ENCODE measurements around the gene PLA2G4C. TPM values are rescaled to one million over a fixed set of nuclear protein-coding genes. Genes with fewer than 3 reads are reported as not detected.

PLA2G4C gene
- total and polyA plus RNA-seq, 9 donors: 2.9 to 32.0 (median 4.9) TPM

DNA sequence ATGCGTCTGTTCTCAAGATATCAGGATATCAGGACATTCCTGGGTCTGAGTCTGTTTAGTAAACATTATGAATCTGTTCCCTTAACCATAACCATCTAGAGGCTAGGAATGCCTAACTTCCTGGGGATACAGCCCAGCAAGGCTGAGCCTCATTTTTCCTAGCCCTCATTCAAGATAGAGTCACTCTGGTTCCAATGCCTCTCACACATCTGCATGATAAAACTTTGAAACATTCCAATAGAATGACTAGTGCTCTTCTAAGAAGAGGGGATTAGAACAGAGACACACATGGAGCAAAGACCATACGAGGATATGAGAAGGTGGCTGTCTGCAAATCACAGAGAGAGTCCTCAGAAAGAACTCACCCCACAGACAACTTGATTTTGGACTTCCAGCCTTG is 46.1 kb downstream of the PLA2G4C start:
- WGBS, 3 donors: 22 to 47% (median 26%) methylated on average over 2 of the region's 2 CpGs
- H3K36me3 ChIP-seq: no peaks in the 10 kb centered on the region

DNA sequence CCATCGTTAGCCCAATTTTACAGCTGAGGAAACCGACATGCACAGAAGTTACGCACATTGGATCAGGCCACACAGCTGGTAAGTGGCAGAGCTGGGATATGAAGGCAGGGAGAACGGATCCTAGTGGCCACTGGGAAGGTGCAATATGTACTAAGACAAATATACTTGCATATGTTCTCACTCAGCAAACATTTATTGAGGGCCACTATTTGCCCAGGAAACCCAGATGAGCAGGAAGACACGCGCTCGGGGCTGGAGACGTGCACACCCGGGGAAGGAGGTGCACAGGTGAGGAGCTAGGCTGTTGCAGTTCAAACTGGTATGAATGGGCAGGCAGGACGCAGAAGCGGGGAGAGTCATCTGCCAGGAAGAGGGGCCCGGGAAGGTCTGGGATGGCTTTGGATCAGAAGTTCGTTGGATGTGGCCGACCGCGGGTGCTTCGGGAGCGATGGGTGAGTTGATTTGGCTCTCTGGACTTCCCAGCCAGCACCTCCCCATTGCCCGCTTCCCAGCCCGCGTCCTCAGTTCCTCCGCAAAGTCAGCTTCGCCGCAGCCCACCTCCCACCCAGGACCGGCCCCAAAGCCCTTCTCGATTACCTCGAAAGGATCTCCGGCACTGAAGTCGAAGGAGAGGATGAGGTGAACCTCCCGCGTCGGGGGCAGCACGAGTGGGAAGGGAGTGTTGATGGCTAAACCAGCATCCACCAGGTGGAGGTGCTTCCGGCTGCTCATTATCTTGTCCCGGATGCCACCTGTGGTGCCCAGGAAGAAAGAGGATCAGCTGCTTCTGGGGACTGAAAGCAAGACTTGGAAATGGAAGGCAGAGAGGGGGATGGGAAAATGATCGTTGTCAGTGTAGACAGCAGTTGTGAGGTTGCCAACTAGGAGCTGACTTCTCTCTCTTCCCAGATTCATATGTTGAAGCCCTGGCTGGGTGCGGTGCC is 48.9 kb downstream of the PLA2G4C start:
- no peaks in the 10 kb centered on the region for H3K36me3 ChIP-seq
- DNase-seq: no peak
- H3K4me1 ChIP-seq (ENCODE audit: insufficient read depth): no peaks in the 10 kb centered on the region
- no peak overlapping the region for H3K4me3 ChIP-seq
- WGBS, 3 donors: 40 to 51% (median 42%) methylated on average over 37 of the region's 37 CpGs
- H3K27me3 ChIP-seq: no peaks in the 10 kb centered on the region
- intact Hi-C loops (cut with DNase I): no loop called here
- no peaks in the 10 kb centered on the region for H3K9me3 ChIP-seq
- no peak overlapping the region for H3K27ac ChIP-seq
- TF ChIP-seq POLR2A (IDR thresholded peaks at IDR 0.05) (no peak), EP300 (IDR thresholded peaks at IDR 0.05) (no peak)
- TF ChIP-seq, protein P1, sequence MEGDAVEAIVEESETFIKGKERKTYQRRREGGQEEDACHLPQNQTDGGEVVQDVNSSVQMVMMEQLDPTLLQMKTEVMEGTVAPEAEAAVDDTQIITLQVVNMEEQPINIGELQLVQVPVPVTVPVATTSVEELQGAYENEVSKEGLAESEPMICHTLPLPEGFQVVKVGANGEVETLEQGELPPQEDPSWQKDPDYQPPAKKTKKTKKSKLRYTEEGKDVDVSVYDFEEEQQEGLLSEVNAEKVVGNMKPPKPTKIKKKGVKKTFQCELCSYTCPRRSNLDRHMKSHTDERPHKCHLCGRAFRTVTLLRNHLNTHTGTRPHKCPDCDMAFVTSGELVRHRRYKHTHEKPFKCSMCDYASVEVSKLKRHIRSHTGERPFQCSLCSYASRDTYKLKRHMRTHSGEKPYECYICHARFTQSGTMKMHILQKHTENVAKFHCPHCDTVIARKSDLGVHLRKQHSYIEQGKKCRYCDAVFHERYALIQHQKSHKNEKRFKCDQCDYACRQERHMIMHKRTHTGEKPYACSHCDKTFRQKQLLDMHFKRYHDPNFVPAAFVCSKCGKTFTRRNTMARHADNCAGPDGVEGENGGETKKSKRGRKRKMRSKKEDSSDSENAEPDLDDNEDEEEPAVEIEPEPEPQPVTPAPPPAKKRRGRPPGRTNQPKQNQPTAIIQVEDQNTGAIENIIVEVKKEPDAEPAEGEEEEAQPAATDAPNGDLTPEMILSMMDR (IDR thresholded peaks at IDR 0.05): no peak

More for the DNA sequence above, 46.1 kb downstream of the PLA2G4C start:
- no peaks in the 10 kb centered on the region for H3K9me3 ChIP-seq
- no peak for TF ChIP-seq EP300 (IDR thresholded peaks at IDR 0.05)
- TF ChIP-seq, protein P1 (IDR thresholded peaks at IDR 0.05): no peak
- TF ChIP-seq POLR2A (IDR thresholded peaks at IDR 0.05): no peak
- no peak overlapping the region for H3K4me3 ChIP-seq
- no peaks in the 10 kb centered on the region for H3K4me1 ChIP-seq (ENCODE audit: insufficient read depth)
- H3K27me3 ChIP-seq: no peaks in the 10 kb centered on the region
- DNase-seq: no peak
- intact Hi-C loops (cut with DNase I): no loop called here
- no peak overlapping the region for H3K27ac ChIP-seq

DNA sequence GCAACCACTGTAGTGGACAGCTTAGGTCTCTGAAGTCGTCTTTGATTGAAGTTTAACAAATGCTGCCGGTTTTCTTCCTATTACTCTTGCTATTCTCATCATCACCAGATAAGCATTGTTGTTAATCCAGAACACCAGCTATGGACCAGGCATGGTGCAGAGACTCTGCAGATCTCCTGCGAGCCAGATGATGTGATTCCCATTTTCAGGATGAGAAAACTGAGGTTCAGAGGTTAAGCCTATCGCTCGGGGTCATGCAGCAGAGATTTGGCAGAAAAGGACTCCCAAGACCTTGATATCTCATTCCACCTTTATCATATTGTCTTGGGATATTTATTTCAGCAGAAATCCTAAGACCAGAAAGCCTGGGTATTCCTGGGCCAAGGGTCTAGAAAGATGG is 50.2 kb downstream of the PLA2G4C start:
- no peaks in the 10 kb centered on the region for H3K9me3 ChIP-seq
- TF ChIP-seq EP300 (IDR thresholded peaks at IDR 0.05): no peak
- TF ChIP-seq, protein P1 (IDR thresholded peaks at IDR 0.05): no peak
- TF ChIP-seq POLR2A (IDR thresholded peaks at IDR 0.05): no peak
- 85 to 93% (median 88%) methylated on average over 5 of the region's 5 CpGs for WGBS, 3 donors
- H3K4me1 ChIP-seq (ENCODE audit: insufficient read depth): no peaks in the 10 kb centered on the region
- H3K4me3 ChIP-seq: no peak overlapping the region
- intact Hi-C loops (cut with DNase I): no loop called here
- no peak overlapping the region for H3K27ac ChIP-seq
- H3K36me3 ChIP-seq: no peaks in the 10 kb centered on the region
- no peak for DNase-seq
- H3K27me3 ChIP-seq: no peaks in the 10 kb centered on the region

DNA sequence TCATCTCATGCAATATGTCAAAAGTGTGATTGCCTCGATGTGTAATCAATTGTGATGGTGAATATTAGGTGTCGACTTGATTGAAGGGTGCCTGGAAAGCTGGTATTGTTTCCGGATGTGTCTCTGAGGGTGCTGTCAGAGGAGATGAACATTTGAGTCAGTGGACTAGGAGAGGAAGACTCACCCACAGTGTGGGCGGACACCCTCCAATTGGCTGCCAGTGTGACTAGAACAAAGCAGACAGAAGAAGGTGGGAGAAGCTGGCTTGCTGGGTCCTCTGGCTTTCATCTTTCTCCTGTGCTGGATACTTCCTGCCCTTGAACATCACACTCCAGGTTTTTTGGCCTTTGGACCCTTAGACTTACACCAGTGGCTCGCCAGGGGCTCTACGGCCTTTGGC is 51.3 kb downstream of the PLA2G4C start:
- 87 to 91% (median 90%) methylated on average over 6 of the region's 6 CpGs for WGBS, 3 donors
- Histone ChIP-seq H3K4me1 (ENCODE audit: insufficient read depth) (no peaks in the 10 kb centered on the region), H3K27me3 (no peaks in the 10 kb centered on the region), H3K4me3 (no peak overlapping the region), H3K9me3 (no peaks in the 10 kb centered on the region), H3K36me3 (no peaks in the 10 kb centered on the region), H3K27ac (no peak overlapping the region)
- TF ChIP-seq POLR2A (IDR thresholded peaks at IDR 0.05) (no peak), EP300 (IDR thresholded peaks at IDR 0.05) (no peak)
- TF ChIP-seq, protein P1 (IDR thresholded peaks at IDR 0.05): no peak
- intact Hi-C loops (cut with DNase I): no loop called here
- no peak for DNase-seq
